Urinary bladder (tissue), 4 donors: Measurements from ENCODE around the gene ZNF69. TPM values are rescaled to one million over a fixed set of nuclear protein-coding genes. Genes with fewer than 3 reads are reported as not detected.
"Not testable (repeated sequence)": the region's sequence is repeated elsewhere in the genome, so short reads cannot be mapped to it uniquely, and the experiment has no call there.

Source experiments
- DNase-seq: peaks from one replicate; pipeline ENCODE4 v3.0.0-alpha.2; 2015; ENCODE audit errors: extremely low spot score
- H3K27ac ChIP-seq: one replicate; pipeline ENCODE4 v1.5.1; 2013; ENCODE audit warnings: low read depth, mild to moderate bottlenecking, moderate library complexity
- H3K36me3 ChIP-seq: one replicate; pipeline ENCODE4 v1.6.1; 2013; ENCODE audit warnings: mild to moderate bottlenecking, moderate library complexity; ENCODE audit not compliant: insufficient read depth
- H3K4me1 ChIP-seq: one replicate; pipeline ENCODE4 v1.6.1; 2013; ENCODE audit warnings: mild to moderate bottlenecking, moderate library complexity; ENCODE audit not compliant: insufficient read depth
- H3K4me3 ChIP-seq: one replicate; pipeline ENCODE4 v1.5.1; 2013; ENCODE audit warnings: low read depth, low read length
- WGBS: extraction: QIAGEN DNeasy Blood & Tissue Kit; methylation state at CpG from one replicate; pipeline ENCODE4 v1.1.7; 2013; 5-methylcytosine and 5-hydroxymethylcytosine counted together
- polyA plus RNA-seq: library from polyadenylated mRNA; stranded (reverse); fragments of 200-250 nt; gene quantifications from one replicate; pipeline ENCODE4 v1.2.3, GENCODE V29; 2013
- total RNA-seq: library from RNA; depleted of rRNA; stranded (reverse); fragments of >200 nt; gene quantifications from one replicate; pipeline ENCODE4 v1.2.3, GENCODE V29; 2014
- donor health status: healthy with polysubstance abuse.
- donor health status: healthy.

Gene ZNF69
- total and polyA plus RNA-seq, 2 donors = 2.5 to 26.5 TPM

DNA sequence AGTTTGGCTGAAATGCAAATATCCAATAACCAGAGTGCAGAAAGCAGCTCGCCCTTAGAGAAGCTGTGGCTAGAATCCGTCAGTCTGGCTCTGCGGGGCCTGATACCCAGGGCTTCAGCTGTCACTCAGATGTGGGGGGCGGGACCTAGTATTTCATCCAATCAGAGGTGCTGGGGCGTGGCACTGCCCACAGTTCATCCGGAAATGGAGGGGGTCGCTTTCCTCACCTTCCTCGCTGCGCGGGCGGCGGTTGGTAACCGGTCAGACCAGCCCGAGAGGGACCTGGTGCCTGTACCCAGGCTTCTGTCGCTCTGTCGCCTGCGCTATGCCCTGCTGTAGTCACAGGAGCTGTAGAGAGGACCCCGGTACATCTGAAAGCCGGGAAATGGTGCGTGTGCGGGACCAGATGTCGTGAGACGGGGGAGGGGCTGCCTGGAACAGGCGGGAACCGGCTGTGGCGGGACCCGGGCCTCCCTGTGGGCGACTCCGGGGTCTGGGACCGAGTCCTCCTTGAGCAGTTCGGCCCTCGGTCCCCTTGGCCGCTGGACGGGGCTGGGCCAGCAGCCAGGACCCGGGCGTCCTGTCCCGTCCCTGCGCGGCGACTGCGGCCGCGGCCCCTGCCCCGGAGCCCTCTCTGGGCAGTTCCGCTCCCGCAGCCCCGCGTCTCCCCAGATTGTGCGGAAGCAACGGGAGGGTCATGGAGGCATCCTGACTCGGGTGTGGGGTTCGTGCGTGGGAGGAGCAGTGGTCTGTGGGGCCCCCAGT, 37.5 kb downstream of the ZNF69 start, which contains the start of gene ZNF700:
Gene ZNF700 (plus strand): TSS at position 222 of the 765 bp plus-strand sequence. CDS start 104 bp downstream, at position 326.
- peak; percentile 95 for DNase-seq
- Histone ChIP-seq H3K4me3 (peak within 1 kb of the TSS; percentile 88), H3K4me1 (no peaks in the 10 kb centered on the region), H3K27ac (peak within 1 kb of the TSS; percentile 87), H3K36me3 (no peaks in the 10 kb centered on the region)
- under 1% methylated on average over 53 of the region's 53 CpGs for WGBS

DNA sequence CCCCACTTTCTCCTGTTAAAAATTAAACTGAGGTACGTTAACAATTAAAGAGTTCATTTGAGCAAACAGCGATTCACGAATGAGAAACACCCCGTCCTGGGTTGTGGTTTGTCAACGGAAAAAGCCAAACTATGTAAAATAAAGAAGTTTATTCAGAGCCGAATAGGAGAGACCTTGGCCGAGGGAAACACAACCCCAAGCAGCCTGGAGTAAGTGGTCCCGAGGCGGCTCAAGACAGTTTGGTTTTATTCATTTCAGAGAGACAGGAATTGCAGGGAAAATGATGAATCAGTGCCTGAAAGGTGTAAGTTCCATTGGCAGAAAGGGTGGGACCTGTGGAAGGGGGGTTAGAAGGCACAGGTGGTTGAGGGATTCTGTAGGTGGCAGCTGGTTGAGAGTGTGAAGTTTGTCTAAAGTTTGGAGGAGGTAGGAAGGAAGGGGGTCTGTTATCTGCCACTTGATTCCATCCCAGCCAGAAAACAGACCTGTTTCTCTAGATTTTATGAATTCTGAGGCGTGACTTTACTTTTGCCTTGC, 38.1 kb downstream of the ZNF69 start:
- 8% methylated on average over 10 of the region's 10 CpGs for WGBS
- peak overlapping the region; percentile 87 for H3K27ac ChIP-seq
- peak overlapping the region; percentile 88 for H3K4me3 ChIP-seq
- not testable (repeated sequence) for H3K4me1 ChIP-seq, H3K36me3 ChIP-seq, DNase-seq

DNA sequence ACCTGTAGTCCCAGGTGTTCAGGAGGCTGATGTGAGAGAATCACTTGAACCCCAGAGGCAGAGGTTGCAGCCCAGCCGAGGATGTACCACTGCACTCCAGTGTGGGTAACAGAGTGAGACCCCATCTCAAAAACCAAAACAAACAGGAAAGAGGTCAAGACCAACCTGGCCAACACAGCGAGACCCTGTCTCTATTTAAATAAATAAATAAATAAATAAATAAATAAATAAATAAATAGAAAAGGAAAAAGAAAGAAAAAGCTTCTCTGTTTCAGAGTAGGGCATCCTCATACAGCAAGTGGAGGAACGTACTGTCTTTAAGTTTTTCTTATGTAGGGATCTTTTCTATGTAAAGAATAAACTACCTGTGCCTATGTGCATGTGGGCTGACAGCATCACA, 39.6 kb downstream of the ZNF69 start:
- no peaks in the 10 kb centered on the region for H3K4me1 ChIP-seq
- DNase-seq = no peak
- 94% methylated on average over 3 of the region's 3 CpGs for WGBS
- no peak overlapping the region for H3K27ac ChIP-seq
- no peak overlapping the region for H3K4me3 ChIP-seq
- no peaks in the 10 kb centered on the region for H3K36me3 ChIP-seq

DNA sequence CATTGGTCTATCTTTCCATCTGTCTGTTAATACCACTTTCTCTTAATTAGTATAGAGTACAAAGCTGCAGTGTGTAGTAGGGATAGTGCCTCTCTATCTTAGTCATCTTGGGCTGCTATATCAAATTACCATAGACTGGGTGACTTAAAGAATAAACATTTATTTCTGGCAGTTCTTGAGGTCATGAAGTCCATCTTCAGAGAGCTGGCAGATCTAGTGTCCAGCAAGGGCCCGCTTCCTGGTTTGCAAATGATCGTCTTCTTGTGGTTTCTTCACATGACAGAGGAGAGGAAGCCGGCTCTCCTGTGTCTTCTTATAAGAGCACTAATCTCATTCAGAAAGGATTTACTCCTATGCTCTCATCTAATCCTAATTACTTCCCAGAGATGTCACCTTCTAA, 43.5 kb downstream of the ZNF69 start:
- WGBS = 85% methylated on average over 3 of the region's 3 CpGs
- H3K4me3 ChIP-seq = no peak overlapping the region
- no peaks in the 10 kb centered on the region for H3K4me1 ChIP-seq
- H3K36me3 ChIP-seq = no peaks in the 10 kb centered on the region
- no peak for DNase-seq
- no peak overlapping the region for H3K27ac ChIP-seq

DNA sequence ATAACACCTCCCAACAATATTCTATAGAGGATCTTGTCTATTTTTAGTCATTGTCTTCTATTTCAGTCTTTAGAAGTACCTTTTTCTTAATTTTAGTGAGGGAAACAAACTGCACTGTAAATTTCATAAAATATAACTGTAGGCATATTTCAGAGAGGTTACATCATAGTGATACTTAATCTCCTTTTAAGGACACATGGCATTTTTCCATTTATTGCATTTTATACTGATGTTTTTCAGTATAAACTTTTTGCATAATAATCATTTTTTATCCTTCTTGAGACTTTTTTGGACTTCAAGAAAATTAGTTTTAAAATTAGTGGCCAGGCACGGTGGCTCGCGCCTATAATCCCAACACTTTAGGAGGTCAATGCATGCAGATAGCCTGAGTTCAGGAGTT, 43.9 kb downstream of the ZNF69 start:
- Histone ChIP-seq H3K27ac (no peak overlapping the region), H3K4me3 (no peak overlapping the region), H3K36me3 (no peaks in the 10 kb centered on the region), H3K4me1 (no peaks in the 10 kb centered on the region)
- DNase-seq = no peak
- 94% methylated on average over 3 of the region's 3 CpGs for WGBS

DNA sequence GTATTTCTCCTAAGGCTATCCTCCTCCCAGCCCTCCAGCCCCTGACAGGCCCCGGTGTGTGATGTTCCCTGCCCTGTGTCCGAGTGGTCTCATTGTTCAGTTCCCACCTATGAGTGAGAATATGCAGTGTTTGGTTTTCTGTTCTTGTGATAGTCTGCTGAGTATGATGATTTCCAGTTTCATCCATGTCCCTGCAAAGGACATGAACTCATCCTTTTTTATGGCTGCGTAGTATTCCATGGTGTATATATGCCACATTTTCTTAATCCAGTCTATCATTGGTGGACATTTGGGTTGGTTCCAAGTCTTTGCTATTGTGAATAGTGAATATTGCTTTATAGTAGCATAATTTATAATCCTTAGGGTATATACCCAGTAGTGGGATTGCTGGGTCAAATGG, 48.2 kb downstream of the ZNF69 start:
- not testable (repeated sequence) for H3K4me1 ChIP-seq, H3K4me3 ChIP-seq, H3K36me3 ChIP-seq, H3K27ac ChIP-seq, DNase-seq
- WGBS = 99% methylated on average over 3 of the region's 3 CpGs

DNA sequence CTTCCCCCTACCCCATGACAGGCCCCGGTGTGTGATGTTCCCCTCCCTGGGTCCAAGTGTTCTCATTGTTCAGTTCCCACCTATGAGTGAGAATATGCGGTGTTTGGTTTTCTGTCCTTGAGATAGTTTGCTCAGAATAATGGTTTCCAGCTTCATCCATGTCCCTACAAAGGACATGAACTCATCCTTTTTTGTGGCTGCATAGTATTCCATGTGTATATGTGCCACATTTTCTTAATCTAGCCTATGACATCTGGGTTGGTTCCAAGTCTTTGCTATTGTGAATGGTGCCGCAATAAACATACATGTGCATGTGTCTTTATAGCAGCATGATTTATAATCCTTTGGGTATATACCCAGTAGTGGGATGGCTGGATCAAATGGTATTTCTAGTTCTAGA, 50.8 kb downstream of the ZNF69 start:
- not testable (repeated sequence) for H3K36me3 ChIP-seq, H3K27ac ChIP-seq, H3K4me1 ChIP-seq, H3K4me3 ChIP-seq, DNase-seq
- WGBS = 100% methylated on average over 3 of the region's 3 CpGs

DNA sequence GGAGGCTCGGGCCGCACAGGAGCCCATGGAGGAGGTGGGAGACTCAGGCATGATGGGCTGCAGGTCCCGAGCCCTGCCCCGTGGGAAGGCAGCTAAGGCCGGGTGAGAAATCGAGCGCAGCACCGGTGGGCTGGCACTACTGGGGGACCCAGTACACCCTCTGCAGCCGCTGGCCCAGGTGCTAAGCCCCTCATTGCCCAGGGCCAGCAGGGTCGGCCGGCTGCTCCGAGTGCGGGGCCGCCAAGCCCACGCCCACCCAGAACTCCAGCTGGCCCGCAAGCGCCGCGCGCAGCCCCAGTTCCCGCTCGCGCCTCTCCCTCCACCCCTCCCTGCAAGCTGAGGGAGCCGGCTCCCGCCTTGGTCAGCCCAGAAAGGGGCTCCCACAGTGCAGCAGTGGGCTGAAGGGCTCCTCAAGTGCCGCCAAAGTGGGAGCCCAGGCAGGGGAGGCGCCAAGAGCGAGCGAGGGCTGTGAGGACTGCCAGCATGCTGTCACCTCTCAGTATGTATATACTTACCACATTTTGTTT, 53.8 kb downstream of the ZNF69 start:
- H3K27ac ChIP-seq, DNase-seq, H3K4me1 ChIP-seq, H3K4me3 ChIP-seq, H3K36me3 ChIP-seq: not testable (repeated sequence)
- WGBS = 98% methylated on average over 29 of the region's 29 CpGs

DNA sequence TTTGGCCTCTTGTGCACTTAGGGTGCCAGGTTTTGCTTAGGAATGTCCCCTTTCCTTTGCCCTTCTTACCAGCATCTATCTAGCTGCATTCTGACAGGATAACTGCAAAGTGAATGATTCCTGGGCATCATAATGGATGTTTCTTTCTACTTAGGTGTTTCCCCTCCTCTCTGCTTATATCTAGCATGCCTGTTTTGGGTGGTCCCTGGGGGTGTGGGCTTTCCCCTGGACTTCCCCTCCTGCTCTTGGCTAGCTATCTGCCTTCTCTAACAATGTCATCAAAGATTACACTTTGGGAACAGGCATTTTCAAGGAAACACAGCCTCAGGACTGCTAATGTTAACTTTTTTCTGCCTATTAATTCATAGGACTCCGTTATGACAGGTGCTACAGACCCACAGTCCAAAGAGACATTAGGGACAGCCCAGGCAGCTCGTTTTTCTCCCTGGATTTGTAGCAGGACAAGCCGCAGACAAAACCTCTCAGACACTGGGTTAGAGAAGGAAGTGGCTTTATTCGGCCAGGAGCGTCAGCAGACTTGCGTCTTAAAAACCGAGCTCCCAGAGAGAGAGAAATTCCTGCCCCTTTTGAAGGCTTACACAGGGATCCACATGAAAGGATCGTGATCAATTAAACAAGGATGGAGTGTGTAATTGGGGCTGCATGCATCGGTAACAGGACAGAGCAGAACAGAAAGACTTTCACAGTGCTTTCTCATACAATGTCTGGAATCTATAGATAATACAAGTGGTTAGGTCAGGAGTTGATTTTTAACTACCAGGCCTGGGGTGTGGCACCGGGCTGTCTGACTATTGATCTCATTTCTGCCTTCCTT, 54.6 kb downstream of the ZNF69 start:
- Histone ChIP-seq H3K36me3 (peaks cover 2% of the 10 kb centered on the region), H3K4me1 (no peaks in the 10 kb centered on the region), H3K27ac (no peak overlapping the region), H3K4me3 (no peak overlapping the region)
- 98% methylated on average over 10 of the region's 10 CpGs for WGBS
- no peak for DNase-seq

DNA sequence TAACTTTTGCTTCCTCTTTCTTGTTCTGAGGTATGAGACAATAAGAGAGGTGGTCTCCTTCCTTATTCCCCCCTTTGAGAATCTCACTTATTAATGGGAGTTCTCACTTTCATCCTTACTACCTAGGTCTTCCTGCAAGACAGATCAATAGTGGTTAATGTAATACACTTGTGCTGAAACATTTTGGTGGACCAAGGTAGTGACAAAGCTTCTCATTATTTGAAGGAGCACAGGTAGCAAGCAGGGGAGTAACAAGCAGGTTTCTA, 55.2 kb downstream of the ZNF69 start:
- Histone ChIP-seq H3K27ac (no peak overlapping the region), H3K4me3 (no peak overlapping the region), H3K4me1 (no peaks in the 10 kb centered on the region), H3K36me3 (peaks cover 2% of the 10 kb centered on the region)
- DNase-seq = no peak

DNA sequence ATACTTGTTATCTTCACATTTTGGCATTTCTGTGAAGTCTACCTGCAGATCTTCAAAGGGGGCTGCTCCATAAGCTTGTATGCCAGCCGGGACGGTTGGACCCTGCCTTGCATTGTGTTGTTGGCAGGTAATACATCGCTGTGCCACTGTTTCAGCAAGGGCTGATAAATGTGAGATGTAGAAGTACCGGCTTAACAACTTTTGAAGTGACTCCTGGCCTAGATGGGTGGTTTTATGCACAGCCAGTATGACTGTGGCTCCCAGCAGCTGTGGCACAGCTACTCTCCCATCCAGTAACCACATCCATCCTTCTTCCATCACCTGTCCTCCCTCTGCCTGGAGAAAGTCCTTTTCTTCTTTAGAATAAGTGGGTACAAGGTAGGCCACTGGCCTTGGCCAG, 57.1 kb downstream of the ZNF69 start:
- WGBS = 98% methylated on average over 4 of the region's 4 CpGs
- peaks cover 7% of the 10 kb centered on the region for H3K36me3 ChIP-seq
- DNase-seq = no peak

DNA sequence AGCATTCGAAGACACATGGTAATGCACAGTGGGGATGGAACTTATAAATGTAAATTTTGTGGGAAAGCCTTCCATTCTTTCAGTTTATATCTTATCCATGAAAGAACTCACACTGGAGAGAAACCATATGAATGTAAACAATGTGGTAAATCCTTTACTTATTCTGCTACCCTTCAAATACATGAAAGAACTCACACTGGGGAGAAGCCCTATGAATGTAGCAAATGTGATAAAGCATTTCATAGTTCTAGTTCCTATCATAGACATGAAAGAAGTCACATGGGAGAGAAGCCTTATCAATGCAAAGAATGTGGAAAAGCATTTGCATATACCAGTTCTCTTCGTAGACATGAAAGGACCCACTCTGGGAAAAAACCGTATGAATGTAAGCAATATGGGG, 61.1 kb downstream of the ZNF69 start:
- DNase-seq = no peak
- Histone ChIP-seq H3K36me3 (peaks cover 12% of the 10 kb centered on the region), H3K27ac (no peak overlapping the region), H3K4me1 (no peaks in the 10 kb centered on the region), H3K4me3 (no peak overlapping the region)
- 95% methylated on average over 3 of the region's 3 CpGs for WGBS

More for the DNA sequence above, 57.1 kb downstream of the ZNF69 start:
- Histone ChIP-seq H3K4me3 (no peak overlapping the region), H3K4me1 (no peaks in the 10 kb centered on the region), H3K27ac (no peak overlapping the region)

DNA sequence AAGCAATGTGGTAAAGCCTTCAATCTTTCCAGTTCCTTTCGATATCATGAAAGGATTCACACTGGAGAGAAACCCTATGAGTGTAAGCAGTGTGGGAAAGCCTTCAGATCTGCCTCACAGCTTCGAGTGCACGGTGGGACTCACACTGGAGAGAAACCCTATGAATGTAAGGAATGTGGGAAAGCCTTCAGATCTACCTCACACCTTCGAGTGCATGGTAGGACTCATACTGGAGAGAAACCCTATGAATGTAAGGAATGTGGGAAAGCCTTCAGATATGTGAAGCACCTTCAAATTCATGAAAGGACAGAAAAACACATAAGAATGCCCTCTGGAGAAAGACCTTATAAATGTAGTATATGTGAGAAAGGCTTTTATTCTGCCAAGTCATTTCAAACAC, 61.6 kb downstream of the ZNF69 start:
- no peak for DNase-seq
- over 99% methylated on average over 4 of the region's 4 CpGs for WGBS
- Histone ChIP-seq H3K36me3 (peaks cover 12% of the 10 kb centered on the region), H3K27ac (no peak overlapping the region), H3K4me1 (no peaks in the 10 kb centered on the region), H3K4me3 (no peak overlapping the region)

DNA sequence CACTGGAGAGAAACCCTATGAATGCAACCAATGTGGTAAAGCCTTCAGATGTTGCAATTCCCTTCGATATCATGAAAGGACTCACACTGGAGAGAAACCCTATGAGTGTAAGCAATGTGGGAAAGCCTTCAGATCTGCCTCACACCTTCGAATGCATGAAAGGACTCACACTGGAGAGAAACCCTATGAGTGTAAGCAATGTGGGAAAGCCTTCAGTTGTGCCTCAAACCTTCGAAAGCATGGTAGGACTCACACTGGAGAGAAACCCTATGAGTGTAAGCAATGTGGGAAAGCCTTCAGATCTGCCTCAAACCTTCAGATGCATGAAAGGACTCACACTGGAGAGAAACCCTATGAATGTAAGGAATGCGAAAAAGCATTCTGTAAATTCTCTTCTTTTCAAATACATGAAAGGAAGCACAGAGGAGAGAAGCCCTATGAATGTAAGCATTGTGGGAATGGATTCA, 62.1 kb downstream of the ZNF69 start:
- WGBS = 96% methylated on average over 4 of the region's 4 CpGs
- DNase-seq, H3K4me1 ChIP-seq, H3K4me3 ChIP-seq, H3K27ac ChIP-seq: not testable (repeated sequence)
- peaks cover 12% of the 10 kb centered on the region for H3K36me3 ChIP-seq
